ENCODE results near the gene UGT1A10. TPM values are rescaled to one million over a fixed set of nuclear protein-coding genes. Genes with fewer than 3 reads are reported as not detected.

The UGT1A10 gene
- total RNA-seq, 2 experiments from 2014 or later, result not detected

DNA sequence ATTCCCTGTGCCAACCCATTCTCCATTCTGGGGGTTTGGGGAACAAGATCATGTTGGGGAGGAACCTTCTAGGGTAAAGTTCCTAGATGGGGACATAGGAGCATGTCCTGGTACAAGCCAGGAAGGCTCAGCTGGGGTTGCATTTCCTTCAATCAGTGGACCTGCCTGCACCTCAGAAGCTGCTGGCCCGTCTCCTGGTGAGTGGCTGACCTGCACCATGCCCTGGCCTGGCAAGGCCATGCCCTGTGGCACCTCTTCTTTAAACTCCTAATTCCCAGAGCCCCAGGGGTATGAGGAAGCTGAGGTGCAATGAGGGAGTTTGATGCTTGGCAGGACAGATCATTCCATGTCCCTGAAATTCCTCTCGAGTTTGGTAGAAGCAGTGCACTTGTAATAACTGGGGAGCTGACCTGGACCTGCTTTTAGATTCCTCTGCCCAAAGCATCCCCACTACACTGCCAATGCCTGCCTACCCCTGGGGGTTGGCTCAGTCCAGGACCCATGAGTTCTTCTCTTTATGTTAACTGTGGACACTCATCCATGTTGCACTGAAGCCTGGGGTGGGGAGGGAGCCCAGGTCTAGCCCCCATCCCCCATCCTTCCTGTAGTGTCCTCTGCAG is 167.2 kb downstream of the UGT1A10 start:
- DNase-seq, result no peak
- Mint-ChIP-seq H3K36me3 (no peaks in the 10 kb centered on the region), H3K4me1 (no peaks in the 10 kb centered on the region), H3K9me3 (no peaks in the 10 kb centered on the region), H3K27me3 (peaks cover 11% of the 10 kb centered on the region), H3K27ac (no peak overlapping the region), H3K4me3 (no peak overlapping the region)

DNA sequence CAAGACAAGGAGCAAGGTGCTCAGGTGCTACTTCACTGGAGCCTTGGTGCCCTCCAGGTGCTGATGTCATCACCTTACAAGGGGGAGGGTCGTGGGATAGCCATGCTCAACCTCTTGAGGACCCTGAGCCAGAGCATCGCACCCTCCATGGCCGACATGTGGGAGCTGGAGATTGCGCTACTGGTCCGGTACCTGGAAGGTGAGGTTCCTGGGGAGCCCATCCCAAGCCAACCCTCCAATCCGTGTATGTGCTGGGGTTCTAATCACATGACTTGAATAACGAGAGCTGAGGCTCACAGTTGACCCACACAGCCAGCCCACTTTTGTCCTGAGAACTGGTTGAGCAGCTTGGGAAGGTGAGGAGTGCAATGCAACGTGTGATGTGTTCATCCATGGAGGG is 167.7 kb downstream of the UGT1A10 start:
- no peak for DNase-seq
- Mint-ChIP-seq H3K27me3 (peaks cover 11% of the 10 kb centered on the region), H3K27ac (no peak overlapping the region), H3K4me3 (no peak overlapping the region), H3K36me3 (no peaks in the 10 kb centered on the region), H3K9me3 (no peaks in the 10 kb centered on the region), H3K4me1 (no peaks in the 10 kb centered on the region)

DNA sequence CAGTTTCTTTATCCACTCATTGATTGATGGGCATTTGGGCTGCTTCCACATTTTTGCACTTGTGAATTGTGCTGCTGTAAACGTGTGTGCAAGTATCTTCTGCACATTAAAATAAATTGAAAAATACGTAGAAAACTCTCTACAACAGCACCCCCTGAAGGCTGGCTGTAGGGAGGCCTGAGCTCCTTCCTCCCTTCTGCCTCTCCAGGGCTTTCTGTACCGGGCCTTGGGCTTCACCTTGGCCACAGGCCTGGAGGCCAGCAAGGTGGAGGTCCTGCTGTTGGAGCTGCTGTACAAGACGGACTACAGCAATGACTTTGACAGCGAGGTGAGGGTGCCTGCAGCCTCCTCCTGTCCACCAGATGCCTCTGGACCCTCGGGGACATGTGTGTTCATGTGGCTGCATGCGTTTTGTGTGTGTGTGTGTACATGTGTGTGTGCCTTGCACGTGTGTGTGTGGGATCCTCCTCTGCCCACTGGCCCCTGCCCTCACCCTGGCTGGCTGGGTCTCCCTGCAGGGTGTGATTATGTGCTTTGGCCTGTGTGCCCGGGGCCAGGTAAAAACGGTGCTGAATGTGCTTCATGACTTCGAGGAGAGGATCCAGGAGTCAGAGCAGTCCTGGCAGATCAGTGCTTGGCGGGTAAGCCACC is 171.1 kb downstream of the UGT1A10 start:
- H3K27me3 Mint-ChIP-seq, result peaks cover 10% of the 10 kb centered on the region
- no peaks in the 10 kb centered on the region for H3K9me3 Mint-ChIP-seq
- H3K4me1 Mint-ChIP-seq, result no peaks in the 10 kb centered on the region
- H3K27ac Mint-ChIP-seq, result no peak overlapping the region
- no peak for DNase-seq
- H3K36me3 Mint-ChIP-seq, result no peaks in the 10 kb centered on the region
- H3K4me3 Mint-ChIP-seq, result no peak overlapping the region

- Mint-ChIP-seq H3K27ac (no peak overlapping the region), H3K36me3 (no peaks in the 10 kb centered on the region), H3K4me1 (no peaks in the 10 kb centered on the region), H3K4me3 (no peak overlapping the region), H3K27me3 (peaks cover 3% of the 10 kb centered on the region), H3K9me3 (no peaks in the 10 kb centered on the region)
- DNase-seq, result no peak
Measured at GRCh38 chr2:233807966-233808935, 172.0 kb downstream of the UGT1A10 start.

DNA sequence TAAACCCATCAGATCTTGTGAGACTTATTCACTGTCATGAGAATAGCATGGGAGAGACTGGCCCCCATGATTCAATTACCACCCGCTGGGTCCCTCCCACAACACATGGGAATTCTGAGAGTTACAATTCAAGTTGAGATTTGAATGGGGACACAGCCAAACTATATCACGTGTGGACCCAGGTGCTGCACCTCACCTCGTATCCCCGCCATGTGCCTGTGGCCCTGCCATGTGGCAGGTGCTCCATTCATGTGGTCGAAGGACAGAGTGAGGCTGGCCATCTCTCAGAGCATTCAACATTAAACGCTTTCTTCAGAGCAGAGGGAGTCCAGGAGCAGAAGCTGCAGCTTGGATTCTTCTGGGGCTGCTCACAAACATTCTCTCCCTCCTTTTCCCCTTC is 174.1 kb downstream of the UGT1A10 start:
- Mint-ChIP-seq H3K27ac (no peak overlapping the region), H3K27me3 (peaks cover 2% of the 10 kb centered on the region), H3K9me3 (no peaks in the 10 kb centered on the region), H3K4me1 (no peaks in the 10 kb centered on the region), H3K36me3 (no peaks in the 10 kb centered on the region), H3K4me3 (no peak overlapping the region)
- no peak for DNase-seq

DNA sequence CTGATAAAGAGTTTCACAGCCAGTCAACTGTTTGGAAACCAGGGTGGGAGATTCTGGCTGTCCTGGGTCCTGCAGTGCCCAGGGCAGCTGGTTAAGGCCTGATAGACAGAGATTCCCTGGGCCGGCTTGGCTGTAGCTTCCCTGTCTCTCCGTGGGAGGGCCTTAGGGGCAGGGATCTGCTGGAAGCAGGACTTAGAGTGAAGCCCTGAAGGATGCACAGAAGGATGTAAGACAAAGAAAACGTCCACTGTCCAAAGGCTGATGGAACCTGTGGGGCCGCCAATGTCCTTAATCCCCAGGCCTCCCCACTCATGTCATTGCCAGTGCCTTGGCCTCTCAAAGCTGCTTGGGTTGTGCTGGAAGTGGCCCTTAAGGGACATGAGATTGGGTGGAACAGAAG is 174.8 kb downstream of the UGT1A10 start:
- H3K4me3 Mint-ChIP-seq, result no peak overlapping the region

DNA sequence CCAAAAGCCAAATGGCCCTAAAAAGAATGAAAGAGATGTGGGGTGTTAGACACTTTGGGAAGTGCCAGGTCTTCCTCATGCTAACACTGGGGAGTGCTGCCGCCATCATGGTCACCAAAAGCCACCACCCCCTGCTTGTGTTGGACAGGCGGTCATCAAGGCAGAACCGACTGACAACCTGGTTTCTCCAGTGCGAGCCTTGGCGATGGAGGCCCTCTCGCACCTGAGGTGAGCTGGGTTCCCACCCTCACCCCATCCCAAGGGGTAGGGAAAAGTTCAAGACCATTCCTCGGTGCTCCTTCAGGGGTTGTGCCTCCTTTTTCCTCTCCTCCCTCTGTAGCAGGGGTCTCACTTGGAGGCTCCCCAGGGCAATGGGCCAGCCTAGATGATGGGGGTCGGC is 175.5 kb downstream of the UGT1A10 start:
- Mint-ChIP-seq H3K4me3 (no peak overlapping the region), H3K27me3 (peaks cover 6% of the 10 kb centered on the region), H3K36me3 (no peaks in the 10 kb centered on the region), H3K9me3 (no peaks in the 10 kb centered on the region), H3K27ac (no peak overlapping the region), H3K4me1 (no peaks in the 10 kb centered on the region)
- DNase-seq, result no peak

More for the DNA sequence above, 174.8 kb downstream of the UGT1A10 start:
- no peaks in the 10 kb centered on the region for H3K9me3 Mint-ChIP-seq
- no peaks in the 10 kb centered on the region for H3K4me1 Mint-ChIP-seq
- DNase-seq, result no peak
- no peak overlapping the region for H3K27ac Mint-ChIP-seq
- peaks cover 6% of the 10 kb centered on the region for H3K27me3 Mint-ChIP-seq
- H3K36me3 Mint-ChIP-seq, result no peaks in the 10 kb centered on the region

- Mint-ChIP-seq H3K4me3 (no peak overlapping the region), H3K36me3 (no peaks in the 10 kb centered on the region), H3K27ac (no peak overlapping the region), H3K9me3 (no peaks in the 10 kb centered on the region), H3K4me1 (peaks cover 2% of the 10 kb centered on the region), H3K27me3 (peaks cover 10% of the 10 kb centered on the region)
- no peak for DNase-seq
Measured at GRCh38 chr2:233813236-233814055, 177.2 kb downstream of the UGT1A10 start.

DNA sequence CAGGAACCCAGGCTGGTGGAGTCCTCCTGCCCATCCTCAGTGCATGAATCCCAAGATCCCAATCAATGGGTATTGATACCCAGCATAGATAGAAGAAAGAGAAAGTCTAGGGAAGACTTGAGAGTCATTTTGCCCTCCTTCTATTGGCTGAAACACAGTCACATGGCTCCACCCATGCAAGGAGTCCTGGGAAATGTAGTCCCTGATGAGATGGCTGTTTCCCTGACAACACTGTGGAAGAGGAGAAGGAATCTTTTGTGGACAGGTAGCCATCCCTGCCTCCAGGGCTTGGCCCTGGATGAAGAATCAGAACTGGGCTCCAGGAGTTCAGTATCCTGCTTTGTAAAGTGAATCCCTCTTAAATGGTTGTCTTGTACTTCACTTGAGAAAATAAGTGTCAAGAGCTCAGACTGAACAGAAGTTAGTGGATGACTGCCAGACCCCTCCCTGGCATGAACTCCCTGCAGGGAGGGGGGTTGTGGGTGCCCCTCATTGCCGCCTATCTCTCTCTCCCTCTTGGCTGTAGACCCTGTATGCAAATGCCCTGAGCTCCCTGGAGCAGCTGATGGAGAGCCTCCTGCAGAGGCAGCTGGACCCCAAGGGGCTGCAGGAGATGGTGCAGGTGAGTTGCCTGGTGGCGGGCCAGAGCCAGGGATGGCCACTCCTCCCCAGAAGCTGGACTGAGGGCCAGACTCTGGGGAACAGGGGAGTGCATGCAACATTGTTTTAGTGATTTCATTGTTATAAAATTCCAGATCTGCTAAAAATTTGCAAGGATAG is 178.0 kb downstream of the UGT1A10 start:
- Mint-ChIP-seq H3K4me1 (peaks cover 2% of the 10 kb centered on the region), H3K27me3 (peaks cover 10% of the 10 kb centered on the region), H3K4me3 (no peak overlapping the region), H3K9me3 (no peaks in the 10 kb centered on the region), H3K36me3 (no peaks in the 10 kb centered on the region), H3K27ac (no peak overlapping the region)
- no peak for DNase-seq

DNA sequence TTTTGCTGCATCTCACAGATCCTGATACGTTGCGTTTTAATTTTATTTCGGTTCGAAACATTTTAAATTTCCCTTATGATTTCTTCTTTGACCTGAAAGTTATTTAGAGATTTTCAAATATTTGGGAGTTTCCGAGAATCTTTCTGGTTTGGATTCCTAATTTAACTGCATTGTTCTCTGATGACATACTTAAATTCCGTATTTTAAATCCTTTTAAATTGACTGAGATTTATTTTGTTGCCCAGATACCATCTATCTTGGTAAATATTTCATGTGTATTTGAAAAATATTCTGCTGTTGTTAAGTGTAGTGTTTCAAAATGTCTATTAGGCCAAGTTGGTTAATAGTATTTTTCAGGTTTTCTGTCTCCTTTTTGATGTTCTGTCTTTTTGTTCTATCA is 179.6 kb downstream of the UGT1A10 start:
- no peak overlapping the region for H3K4me3 Mint-ChIP-seq
- no peak for DNase-seq
- peaks cover 2% of the 10 kb centered on the region for H3K4me1 Mint-ChIP-seq
- H3K9me3 Mint-ChIP-seq, result no peaks in the 10 kb centered on the region
- H3K27ac Mint-ChIP-seq, result no peak overlapping the region
- peaks cover 10% of the 10 kb centered on the region for H3K27me3 Mint-ChIP-seq
- no peaks in the 10 kb centered on the region for H3K36me3 Mint-ChIP-seq

DNA sequence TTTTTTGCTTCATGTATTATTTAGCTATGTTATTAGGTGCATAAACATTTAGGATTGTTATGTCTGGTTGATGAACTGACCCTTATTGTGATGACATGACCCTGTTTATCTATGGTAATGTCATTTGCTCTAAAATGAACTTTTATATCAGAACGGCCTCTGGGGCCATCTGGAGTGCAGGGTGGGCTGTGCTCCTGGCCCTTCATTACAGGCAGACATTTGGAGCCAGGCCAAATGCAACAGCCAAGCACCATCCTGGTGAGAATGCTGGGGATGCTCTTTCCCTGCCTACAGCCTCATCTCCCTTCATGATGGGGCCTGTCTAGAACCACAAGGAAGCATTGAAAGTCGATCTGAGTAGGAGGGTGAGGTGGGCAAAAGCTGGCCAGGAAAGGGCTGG is 180.1 kb downstream of the UGT1A10 start:
- no peak overlapping the region for H3K27ac Mint-ChIP-seq
- H3K4me1 Mint-ChIP-seq, result peaks cover 2% of the 10 kb centered on the region
- no peak overlapping the region for H3K4me3 Mint-ChIP-seq
- no peaks in the 10 kb centered on the region for H3K9me3 Mint-ChIP-seq
- no peaks in the 10 kb centered on the region for H3K36me3 Mint-ChIP-seq
- DNase-seq, result no peak
- peaks cover 10% of the 10 kb centered on the region for H3K27me3 Mint-ChIP-seq

GRCh38 chr2:233816771-233817170 is 180.5 kb downstream of the UGT1A10 start:
- DNase-seq, result no peak

DNA sequence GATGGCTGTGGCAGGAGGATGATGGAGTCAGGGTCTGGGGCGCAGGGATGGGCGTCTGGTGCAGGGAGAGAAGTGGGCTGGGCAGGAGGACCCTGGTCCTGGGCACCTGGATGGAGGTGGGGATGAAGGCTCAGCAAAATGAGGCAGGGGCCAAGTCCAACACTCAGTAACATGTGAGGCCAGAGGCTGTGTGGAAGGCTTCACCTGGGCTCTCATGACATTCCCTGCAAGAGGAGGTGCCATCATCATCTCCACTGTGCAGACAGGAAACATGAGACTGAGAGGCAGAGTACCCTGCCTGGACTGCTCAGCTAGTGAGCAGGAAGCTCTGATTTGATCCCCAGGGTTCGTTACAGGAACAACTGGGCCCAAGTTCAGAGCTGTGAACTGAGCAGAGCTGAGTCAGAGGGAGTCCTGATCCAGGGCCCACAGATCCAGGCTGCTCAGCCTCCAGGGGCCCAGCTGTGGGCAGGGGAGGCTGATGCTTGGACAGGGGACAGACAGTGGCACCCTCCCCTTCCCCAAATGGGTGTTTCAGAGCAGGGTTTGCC is 181.2 kb downstream of the UGT1A10 start:
- DNase-seq, result no peak
- peaks cover 10% of the 10 kb centered on the region for H3K27me3 Mint-ChIP-seq
- no peaks in the 10 kb centered on the region for H3K36me3 Mint-ChIP-seq
- peaks cover 2% of the 10 kb centered on the region for H3K4me1 Mint-ChIP-seq
- H3K4me3 Mint-ChIP-seq, result no peak overlapping the region
- no peak overlapping the region for H3K27ac Mint-ChIP-seq
- no peaks in the 10 kb centered on the region for H3K9me3 Mint-ChIP-seq

More at GRCh38 chr2:233816771-233817170, 180.5 kb downstream of the UGT1A10 start:
- Mint-ChIP-seq H3K4me1 (peaks cover 2% of the 10 kb centered on the region), H3K4me3 (no peak overlapping the region), H3K9me3 (no peaks in the 10 kb centered on the region), H3K36me3 (no peaks in the 10 kb centered on the region), H3K27me3 (peaks cover 10% of the 10 kb centered on the region), H3K27ac (no peak overlapping the region)
